ENCODE data around the gene ADAM12.

ADAM12 gene

DNA sequence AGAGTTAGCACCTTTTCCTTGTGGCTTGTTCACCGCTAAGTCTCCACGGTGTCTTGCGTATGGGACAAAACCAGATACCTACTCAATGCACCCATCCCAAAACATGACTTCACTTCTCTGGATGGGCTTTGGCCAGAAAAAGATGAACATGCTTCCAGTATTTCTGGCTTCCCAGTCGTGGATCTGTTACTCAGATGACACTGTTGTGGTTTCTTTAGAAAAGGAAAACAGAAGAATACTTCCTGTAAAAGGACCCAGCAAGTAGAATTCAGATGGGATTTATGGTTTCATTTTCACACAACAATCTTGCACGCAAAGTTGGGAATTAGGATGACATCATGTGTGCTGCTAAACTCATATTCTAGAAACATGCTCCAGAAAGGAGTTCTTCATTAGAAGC is 216.7 kb downstream of the ADAM12 start:
- DNase-seq: peak; percentile 98

DNA sequence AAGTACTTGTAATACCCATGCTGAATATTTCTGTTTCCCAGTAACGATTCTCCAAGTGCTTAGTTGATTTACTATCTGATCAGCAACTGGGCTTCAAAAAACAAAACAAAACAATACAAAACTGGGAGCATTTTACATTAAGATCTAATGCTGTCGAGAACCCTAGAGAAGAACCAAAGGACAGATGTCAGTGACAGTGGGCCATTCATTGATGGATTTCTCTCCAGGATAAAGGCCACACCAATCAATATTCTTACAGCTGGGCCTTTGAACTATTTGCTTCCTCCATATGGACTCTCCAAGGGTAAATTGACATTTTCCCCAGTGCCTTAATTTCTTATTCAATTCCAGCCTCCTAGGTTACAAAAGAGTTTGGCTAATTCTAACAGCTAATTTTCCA is 217.5 kb downstream of the ADAM12 start:
- no peak for DNase-seq

DNA sequence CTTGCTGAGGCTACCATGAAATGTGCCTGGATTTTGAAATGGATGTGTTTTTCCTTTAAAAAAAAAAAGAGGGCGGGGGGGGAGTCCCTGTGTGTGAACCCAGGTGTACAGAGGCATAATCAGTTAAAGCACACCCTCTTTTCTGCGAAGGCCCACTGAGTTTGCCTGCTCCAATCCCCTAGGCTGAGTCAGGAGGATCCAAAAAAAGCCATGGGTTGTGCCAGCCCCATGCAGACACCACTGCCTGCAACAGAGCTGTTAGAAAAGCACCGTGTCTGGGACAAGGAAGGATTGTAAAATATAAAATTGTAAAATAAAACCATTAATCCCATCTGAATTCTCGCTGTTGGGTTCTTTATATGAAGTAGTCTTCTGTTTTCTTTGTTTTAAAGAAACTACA is 217.9 kb downstream of the ADAM12 start:
- DNase-seq: no peak

DNA sequence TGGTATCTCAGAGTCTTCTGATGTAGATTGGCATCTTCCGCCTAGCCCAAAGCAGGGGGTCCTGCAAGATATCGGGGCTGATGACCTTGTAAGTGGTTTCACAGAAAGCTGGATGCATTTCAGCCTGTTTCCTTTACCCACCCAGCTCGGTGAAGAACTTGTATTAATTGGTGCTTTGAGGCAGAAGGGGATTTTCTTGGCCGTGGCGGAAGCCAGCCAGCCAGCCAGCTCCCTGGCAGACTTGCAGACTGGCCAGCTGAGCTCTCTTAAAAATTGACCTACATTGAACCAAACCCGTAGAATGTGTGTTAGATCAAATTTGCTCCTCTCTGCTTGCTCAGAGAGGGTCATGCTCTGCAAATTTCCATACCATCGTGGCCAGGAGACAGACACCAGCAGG is 218.4 kb downstream of the ADAM12 start:
- DNase-seq: no peak

DNA sequence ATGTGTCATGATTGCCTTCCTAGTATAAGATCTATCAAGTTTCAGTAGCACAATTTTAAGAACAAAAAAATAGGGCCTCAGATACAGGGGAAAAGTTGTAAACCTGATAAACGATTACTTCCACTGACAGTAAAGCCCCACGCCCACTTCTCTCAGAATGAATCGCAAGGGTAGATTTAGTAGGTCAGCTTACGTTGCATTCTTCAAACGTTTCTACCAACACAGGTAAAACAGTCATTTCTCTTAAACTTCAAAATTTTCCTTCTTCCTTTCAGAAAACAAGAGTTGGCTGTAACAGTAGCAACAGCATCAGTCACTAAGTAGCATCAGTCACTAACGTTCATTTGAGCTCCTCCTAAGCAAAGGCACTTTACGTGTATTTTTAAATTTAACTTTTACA is 221.5 kb downstream of the ADAM12 start:
- no peak for DNase-seq

DNA sequence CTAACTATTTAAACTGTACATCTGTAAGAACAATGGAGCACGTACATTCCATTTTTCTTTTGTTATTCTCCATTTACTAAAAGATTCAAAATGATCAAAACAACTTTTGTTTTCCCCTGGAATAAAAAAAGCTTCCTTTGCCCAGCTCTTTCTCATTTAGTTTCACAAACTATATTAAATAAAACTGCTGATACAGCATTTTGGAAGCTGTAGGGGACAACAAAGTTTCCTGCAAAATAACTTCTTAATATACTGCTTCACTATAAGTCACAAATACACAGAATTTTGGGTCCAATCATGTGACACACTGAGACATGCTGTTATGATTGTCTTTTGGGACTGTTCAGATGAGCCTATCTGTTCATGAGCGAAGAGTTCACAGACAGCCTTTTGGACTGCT is 222.4 kb downstream of the ADAM12 start:
- DNase-seq: no peak

DNA sequence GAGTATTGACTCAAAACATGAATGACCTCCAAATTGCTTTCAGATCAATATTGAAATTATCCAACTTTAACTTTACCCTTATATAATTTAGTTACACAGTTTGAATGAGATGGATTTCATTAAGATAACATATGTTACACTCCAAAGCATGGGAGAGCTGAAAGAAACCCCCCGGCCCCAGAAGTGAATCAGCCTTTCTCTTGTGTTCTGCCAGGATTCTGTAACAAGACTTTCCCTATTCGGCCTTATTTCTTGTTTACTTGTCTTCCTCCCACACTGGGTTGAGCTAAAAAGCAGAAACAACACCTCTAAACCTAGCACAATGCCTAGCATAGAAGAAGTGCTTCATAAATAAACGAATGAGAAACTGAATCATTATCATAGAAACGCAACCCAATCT is 224.8 kb downstream of the ADAM12 start:
- no peak for DNase-seq

DNA sequence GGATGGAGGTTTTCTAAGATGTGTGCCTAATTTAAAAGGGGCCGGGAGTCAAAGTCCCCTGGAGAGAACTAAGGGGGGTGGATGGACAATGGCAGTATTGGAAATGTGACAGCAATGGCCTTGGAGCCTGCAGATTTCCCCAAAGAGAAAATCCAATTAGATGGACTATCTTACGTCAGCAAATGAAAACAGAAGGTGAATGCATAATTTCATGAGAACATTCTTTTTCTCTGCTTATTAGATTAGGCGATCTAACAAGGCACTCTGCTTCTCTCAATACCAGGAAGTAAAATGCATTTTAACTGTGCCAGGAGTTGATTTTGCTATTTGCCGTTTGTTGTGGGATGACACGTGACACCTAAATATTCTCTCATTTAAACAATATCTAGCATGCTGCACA is 226.6 kb downstream of the ADAM12 start:
- no peak for DNase-seq

DNA sequence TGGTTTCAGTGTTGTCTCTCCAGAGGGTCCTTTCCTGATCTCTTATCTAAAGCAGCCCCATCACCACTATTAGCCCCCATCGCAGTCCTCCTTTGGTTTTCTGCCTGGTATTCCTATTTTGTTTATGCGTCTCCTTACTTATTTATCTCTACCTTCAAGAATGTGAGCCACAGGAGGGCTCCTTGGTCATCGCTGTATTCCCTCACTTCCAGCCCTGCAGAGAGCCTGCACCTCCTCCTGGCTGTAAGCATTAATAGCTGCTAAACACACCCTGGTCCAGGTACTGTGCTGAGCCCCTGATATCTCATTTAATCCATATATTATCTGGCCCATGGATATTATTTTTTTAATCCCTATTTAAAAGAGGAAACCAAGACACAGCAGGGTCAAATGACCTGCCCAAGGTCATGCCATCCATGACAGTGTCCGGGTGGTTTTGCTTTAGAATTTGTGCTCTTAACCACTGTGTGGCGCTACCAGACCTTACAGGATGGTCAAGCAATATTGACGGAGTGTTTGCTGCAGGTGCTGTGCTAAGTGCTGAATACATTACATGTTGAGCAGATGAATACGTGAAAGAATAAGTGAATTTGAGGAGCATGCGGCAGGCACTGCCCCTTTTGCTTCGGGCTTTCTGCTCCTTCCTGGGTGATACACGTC is 227.2 kb downstream of the ADAM12 start:
- DNase-seq: peak; percentile 36

DNA sequence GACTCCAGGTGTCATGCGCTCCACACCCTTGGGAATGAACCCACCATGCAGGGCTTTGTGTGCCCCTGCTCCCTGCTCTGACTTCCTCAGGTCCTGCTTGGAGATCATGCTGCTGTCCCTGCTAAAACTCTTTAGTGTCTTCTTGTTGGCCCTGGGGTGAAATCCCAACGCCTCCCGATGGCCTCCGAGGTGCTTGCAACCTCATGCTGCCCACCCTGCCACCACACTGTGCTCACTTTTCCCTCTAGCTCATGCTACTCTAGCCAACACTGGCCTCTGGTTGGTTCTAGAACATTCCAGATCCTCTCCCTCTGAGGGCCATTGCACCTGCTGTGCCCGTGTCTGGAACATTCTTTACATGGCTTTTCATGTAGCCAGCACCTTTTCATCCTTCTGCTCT is 227.7 kb downstream of the ADAM12 start:
- no peak for DNase-seq

DNA sequence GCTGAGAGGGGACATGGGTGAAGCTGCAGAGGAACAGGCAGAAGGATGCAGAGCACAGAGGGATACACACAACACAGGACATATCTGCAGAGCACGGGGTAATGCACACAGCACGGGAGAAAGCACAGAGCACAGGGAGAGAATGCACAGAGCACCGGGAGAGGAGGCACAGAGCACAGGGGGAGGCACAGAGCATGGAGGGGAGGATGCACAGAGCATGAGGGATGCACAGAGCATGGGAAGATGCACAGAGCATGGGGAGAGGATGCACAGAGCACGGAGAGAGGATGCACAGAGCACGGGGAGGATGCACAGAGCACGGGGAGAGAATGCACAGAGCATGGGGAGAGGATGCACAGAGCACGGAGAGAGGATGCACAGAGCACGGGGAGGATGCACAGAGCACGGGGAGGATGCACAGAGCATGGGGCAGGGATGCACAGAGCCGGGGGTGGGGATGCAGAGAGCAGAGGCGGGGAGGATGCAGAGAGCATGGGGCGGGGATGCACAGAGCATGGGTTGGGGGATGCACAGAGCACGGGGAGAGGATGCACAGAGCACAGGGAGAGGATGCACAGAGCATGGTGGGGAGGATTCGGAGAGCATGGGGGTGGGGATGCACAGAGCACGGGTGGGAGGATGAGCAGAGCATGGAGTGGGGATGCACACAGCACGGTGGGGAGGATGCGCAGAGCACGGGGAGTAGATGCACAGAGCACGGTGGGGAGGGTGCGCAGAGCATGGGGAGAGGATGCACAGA is 230.0 kb downstream of the ADAM12 start:
- DNase-seq: no peak

DNA sequence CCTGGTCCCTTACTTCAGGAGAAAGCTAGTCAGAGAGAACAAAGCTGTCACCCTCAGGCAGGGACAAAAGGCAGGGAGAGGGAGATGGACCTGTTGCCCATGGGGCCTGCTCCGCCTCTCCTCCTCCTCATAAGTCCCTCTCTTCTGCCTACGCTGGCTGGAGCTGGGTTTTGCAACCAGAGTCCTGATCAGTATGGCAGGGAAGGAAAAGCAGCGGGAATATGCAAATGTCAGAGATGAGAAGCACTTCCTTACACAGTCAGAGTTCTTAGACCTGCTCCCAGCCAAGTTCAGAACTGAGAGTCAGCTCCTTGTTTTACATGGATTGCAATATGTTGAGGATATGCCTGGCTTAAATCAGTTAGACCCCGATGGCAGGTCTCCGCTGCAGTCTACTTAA is 231.1 kb downstream of the ADAM12 start:
- no peak for DNase-seq

DNA sequence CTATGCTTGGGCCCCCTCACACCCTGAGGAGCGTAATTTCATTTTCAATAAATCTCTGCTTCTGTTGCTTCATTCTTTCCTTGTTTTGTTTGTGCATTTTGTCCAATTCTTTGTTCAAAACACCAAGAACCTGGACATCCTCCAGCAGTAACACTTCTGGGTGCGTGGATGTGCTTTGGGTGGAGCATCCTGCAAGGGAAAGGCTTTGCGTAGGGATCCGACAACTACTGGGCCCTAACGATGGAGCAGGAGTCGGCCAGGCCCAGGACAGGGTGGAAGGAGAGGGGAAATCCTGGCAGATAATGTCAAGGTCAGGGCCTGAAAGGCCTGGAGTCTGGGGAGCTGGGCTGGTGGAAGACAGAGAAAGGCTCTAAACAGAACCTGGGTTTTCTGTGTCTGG is 231.8 kb downstream of the ADAM12 start:
- no peak for DNase-seq

DNA sequence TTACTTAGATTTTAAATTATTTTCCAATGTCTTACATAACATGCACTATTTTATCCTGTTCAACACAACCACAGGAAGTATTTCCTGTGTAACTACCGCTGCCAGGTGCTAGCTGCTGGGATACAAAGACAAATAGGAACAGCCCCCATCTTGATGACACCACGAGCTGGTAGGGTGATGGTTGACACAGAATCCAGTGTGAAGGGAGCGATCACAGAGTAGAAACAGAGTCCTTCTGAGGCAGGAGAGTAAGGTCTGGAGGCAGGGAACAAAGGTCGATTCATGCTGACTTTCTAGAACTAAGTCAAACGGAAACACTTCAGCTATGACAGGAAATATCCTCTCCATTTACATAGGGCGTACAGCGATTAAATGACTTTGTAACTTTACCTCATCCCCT is 232.3 kb downstream of the ADAM12 start:
- DNase-seq: no peak

DNA sequence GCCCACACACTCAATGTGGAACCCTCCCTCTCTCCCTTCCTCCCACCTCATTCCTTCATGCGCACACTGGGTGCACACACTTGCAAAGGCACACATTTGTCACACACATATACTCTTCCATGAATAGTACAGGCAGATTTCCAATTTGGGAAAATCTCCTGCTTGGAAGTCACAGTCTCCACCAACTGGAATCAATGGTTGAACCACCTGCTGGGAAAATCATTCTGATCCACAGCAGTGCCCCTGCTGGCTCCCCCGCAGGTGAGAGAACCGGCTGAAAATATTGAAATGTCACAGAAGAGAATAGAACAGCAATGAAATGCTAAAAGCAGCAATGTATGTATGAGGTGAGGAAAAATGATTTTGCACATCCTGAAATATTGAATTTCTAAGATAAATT is 232.7 kb downstream of the ADAM12 start:
- DNase-seq: no peak

DNA sequence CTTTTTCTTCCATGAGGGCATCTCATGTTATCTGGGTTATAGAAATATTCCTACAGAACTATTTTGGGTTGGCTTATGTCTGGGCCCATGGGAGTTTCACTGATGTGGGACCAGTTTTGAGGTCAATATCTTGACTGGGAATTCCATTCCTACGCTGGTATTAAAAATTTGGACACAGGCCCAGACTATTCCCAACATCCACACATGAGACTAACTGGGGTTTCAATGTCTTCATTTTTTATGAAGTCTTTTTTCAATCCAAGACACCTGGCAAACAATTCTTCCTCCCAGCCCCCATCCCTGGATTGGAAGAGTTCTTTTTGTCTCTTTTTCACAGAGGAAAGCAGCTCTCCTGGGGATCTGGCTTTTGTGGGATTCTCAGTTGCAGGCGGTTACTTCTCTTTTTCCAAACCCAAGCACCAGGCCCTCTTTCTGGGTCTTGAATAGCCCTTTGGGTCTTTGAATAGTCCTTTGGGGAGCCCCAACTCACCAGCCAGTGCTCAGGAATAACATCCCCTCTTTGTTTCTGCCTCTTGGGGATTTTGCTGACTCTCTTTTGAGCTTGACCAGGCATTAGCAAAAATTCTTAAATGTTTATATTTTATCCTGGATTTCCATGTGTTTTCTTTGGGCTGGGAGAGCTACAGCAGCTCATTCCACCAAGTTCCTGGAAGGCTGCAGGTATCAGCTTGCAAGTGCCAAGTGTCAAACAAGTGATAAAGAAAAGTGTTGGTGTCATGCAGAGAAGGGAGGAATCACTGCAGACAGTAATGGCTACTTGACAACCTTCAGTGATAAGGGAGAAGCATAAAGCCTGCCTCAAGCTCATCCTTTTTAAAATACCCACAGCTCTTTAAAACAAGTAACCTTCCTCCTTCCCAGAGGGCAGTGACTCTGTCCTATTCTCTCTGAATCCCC is 234.3 kb downstream of the ADAM12 start:
- peak; percentile 91 for DNase-seq

DNA sequence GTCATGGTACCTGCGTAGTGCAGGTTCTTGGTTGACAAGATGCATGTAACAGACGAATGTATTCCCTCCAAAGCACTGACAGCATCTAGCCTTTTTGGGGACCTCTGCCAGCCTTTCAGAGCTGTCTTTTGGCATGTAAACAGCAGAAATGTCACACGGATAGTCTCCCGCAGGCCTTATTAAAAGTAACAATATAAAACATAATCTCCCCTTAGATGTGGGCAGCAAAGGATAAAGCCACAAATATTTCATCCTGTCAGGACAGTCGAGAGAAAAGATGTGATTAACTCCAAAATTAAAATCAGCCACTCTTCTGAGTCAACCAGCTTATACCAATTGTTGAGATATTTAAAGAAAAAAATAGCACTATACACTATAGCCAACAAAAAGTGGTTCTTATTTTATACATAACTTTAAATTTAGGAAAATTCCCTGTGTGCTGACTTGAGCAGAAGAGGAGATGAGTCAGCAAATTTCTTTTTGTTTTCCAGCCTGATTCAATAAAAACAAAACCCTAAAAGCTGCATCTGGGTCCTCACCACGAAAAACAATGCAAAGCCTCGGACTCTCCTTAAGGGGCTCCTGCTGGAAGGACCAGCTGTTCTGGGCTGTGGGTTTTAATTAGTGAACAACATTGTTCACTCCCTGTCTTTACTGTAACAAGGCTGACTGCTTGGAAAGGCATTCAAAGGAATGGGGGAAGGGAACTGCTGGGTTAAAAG is 240.2 kb downstream of the ADAM12 start:
- peak; percentile 89 for DNase-seq

DNA sequence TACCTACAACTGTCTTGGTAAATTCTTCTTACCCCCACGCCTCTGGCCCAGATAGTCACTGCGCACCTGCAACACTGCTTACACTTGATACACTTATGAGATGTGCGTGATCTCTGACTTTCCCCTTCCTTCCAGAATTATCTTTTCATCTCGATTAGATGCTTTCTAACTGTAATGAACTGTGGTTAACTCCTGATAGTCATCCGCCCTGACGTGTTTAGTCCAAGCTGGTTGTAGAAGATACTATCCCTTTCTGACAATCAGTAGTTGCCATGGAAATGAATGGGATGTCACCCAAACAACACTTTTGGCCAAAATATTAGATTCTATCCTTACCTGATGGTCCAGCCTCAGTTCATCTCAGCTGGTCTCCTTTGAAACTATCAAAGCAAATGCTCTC is 241.5 kb downstream of the ADAM12 start:
- DNase-seq: no peak

DNA sequence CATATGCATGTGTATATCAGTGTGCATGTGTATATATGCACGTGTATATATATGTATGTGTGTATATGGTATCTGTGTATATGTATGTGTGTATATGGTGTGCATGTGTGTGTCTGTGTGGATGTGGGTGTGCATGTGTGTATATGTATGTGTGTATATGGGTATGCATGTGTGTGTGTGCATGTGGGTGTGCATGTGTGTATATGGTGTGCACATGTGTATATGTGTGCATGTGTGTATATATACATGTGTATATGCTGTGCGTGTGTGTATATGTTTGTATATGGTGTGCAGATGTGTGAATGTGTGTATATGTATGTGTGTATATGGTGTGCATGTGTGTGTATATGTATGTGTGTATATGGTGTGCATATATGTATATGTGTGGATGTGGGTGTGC is 245.2 kb downstream of the ADAM12 start:
- no peak for DNase-seq

DNA sequence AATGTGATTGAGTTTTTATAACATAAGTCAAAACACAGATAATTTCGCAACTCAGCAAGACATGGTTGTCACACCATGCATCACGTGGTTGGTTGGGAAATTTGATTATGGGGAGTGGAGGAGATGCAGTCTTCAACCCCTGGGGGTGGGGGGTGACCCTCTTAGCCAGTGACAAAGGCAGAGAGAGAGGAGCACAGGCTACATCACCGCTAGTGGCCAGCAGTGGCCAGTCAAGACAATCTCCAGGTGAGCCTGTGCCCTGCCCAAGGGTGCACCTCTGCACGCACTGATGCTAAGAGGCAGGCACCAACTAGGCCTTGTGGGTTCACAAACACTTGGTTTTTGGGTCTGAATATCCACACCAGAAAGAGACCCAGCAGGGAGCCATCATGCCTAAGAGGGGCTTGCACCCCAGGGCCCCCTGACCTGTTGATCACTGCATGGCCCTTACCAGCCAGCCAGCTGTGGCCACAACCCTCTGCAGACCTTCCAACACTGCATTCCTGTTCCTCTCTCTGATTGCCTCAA is 247.5 kb downstream of the ADAM12 start:
- DNase-seq: no peak

DNA sequence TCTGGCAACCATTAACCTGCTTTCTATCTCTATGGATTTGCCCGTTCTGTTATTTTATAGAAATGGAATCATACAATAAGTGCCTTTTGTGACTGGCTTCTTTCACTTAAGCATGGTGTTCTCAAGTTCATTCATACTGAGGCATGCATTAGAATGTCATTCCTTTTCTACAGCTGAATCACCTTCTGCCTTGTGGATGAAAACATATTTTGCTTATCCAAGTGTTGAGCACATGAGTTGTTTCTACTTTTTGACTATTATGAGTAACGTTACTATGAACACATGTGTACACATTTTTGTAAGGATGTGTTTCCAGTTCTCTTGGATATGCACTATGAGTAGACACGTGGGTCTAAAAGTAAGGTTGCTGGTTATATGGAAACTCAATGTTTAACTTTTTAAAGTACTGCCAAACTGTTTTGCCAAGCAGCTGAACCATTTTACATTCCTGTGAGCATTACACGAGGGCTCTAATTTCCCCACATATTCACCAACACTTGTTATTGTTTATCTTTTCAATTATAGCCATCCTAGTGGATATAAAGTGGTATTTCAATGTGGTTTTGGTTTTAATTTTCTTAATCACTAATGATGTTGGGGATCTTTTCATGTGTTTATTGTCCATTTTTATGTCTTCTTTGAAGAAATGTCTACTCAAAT is 250.6 kb downstream of the ADAM12 start:
- DNase-seq: peak; percentile 54
